GM12892 (cell line): Measurements from ENCODE around the gene EFCAB12.

Source experiments
- POLR2A ChIP-seq: IDR thresholded peaks from 2 replicates; pipeline ENCODE4 v1.6.1; 2011; ENCODE audit warnings: low read depth, low read length, control low read depth
- TAF1 ChIP-seq: IDR thresholded peaks from 2 replicates; pipeline ENCODE4 v1.6.1; 2011; ENCODE audit warnings: low read depth, mild to moderate bottlenecking, control low read depth, low read length, borderline replicate concordance

DNA sequence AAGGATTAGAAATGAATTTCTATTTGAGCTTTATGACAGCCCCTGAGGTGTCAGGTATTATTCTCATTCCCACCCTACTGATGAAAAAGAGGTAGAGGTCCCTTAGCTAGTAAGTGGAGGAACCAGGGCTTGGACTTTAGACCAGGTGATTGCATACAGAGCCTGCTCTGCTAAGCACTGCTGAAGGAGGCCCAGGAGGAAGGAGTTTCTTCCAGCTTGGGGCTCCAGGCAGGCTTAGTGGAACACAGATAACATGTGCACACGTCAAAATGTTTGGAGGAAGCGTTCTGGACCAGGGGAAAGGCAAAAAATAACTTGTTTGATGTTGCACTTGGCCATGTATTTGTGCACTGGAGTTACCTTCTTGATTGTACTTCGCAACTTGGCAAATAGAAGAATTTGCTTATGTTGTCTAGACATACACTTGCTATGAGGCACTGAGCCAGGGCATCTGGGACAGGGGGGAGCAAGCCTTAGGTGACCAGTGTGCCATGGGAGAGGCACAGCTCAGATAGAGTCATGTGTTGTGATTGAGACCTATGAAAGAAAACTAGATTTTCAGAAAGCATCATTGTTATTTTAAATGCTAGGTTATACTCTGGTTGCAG lies 34.0 kb upstream of the EFCAB12 start:
- TF ChIP-seq TAF1 (no peak), POLR2A (no peak)
